Fibroblast of gingiva (primary cell): ENCODE measurements around the gene WBP2.
A peak's percentile ranks its signal among the peaks of the same experiment; 100 is the strongest.
"Not testable (repeated sequence)": the region's sequence is repeated elsewhere in the genome, so short reads cannot be mapped to it uniquely, and the experiment has no call there.

ENCODE experiments used
- DNase-seq: peaks from one replicate; pipeline ENCODE4 v3.0.0-alpha.2; 2011; ENCODE audit warnings: low read depth

The WBP2 gene

DNA sequence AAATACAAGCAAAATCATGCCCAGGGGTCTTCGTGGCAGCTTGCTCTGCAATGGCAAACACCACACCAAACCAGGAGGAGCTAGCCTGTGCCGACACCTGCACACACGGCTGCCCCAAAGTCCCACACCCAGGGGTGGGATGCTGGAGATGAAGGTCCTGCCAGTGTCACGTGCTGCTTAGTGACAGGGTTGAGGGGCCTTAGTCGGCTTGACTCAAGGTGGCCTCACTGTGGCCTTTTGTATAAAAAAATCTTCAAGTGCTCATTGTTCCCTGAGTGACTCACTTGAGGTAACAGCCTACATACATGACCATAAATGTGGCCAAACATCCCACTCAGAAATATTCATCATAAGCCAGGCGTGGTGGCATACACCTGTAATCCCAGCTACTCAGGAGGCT, 34.3 kb upstream of the WBP2 start:
- DNase-seq, result no peak

DNA sequence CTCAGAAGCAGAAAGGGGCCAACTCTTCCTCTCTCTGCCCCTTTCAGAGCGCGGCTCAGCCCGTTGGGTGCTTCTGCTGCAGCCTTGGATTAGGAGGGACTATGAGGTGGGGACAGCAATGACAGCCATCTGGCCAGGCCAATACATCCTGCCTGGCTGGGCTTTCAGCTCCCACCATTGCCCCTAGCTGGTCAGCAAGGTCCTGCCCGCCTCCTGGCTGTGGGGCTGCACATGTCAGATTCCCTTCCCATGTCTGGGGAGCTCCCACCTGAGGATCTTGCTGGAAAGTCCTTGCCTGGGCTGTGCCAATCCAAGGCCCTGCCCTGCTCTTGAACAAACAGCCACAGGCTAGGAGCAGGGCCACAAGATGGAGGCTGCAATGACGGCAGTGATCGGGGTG, 33.3 kb upstream of the WBP2 start:
- no peak for DNase-seq

DNA sequence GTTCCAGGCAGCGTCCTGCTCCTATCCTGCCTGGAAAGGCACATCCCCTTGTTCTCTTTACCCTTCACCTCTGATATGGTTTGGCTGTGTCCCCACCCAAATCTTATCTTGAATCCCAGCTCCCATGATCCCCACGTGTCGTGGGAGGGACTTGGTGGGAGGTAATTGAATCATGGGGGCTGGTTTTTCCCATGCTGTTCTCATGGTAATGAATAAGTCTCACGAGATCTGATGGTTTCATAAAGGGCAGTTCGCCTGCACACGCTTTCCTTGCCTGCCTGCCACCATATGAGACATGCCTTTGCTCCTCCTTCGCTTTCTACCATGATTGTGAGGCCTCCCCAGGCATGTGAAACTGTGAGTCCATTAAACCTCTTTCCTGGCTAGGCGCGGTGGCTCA, 30.7 kb upstream of the WBP2 start:
- not testable (repeated sequence) for DNase-seq

DNA sequence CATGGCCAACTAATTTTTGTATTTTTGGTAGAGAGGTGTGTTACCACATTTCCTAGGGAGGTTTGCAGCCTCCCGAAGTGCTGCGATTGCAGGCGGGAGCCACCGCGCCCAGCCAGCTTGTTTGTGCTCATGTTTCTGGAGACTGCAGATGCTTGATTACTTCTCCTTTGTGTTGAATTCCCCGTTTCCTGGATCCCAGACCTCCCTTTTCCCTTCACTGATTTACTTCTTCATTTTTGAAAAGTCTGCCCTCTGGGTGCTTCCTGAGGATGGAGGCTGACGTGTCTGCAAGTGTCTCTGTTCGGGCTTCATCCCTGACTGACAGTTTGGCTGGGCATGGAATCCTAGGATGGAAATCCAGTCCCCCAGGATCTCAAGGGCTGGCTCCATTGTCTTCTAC, 30.3 kb upstream of the WBP2 start:
- no peak for DNase-seq

DNA sequence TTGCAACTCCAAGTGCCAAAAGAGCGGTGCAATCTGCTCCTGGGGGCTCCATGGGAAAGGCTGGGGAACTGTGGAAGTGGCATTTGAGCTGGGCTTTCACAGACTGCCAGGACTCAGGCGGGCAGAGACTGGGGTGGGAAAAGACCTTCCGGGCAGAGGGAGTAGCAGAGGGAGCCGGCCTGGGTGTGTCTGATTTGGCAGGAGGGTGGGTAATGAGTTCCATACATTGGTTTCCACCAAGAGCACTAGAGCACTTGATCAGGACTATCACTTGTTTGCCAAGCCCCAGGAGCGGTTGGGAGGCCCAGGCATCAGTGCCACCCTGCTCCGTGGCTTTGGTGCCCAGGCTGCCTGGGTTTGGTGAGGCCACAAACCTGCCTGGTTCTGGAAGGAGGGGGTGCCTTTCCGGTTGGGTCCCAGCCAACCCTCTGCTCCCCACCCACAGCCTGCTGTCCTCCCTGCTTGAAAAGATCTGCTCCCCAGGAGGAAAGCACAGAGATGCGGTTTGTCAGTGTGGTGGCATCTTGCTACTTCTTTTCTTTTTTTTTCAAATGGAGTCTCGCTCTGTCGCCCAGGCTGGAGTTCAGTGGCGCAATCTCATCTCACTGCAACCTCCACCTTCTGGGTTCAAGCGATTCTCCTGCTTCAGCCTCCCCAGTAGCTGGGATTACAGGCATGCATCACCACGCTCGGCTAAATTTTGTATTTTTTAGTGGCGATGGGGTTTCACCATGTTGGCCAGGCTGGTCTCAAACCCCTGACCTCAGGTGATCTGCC, 26.7 kb upstream of the WBP2 start:
- DNase-seq, result no peak

DNA sequence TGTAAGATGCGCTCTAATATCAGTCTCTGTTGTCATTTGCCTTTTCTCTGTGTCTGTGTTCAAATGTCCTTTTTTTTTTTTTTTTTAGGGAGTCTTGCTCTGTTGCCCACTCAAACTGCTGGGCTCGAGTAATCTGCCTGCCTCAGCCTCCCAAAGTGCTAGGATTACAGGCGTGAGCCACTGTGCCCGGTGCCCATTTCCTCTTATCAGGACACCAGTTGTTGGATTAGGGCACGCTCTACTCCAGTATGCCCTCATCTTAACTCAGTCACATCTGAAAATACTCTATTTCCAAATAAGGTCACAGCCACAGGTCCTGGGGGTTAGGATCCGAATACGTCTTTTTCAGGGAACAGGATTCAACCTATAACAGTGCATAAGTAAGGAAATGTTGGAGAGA, 25.1 kb upstream of the WBP2 start:
- no peak for DNase-seq

DNA sequence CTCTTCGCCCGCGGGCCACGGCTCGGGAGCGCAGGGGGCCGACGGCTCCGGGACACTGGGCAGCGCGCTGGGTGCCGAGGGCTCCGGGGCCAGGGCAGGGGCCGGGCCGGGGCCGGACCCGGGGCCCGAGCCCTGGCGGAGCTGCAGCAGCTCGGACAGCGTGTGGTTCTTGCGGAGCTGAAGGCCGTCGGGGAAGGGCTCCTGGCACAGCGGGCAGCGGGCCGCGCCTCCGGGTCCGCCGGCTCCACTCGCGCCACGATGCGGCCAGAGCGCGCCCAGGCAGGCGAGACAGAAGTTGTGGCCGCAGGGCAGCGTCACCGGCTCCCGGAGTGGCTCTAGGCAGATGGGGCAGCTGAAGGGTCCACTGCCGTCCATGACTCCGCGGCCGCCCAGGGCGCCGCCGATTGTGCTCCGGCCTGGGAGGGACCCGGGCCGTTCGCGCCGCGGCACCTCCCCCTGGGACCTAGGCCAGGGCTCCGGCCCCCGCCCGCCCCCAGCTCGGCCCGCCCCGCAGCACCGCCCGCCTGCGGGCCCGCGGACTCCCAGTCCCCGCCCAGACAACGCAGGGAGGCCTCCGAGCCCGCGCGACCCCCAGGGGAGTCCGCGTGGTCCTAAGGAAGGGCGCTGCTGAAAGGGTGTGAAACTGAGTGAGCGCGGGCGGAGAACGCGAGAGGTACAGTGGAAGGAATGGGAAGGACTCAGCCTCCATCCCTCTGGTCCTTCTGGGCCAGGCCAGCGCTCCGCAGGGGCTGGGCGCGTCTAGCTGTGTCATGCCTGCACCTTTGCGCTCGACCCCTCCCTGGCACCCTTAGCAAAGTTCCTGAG, 23.3 kb upstream of the WBP2 start, which contains the start of gene TRIM47:
Gene TRIM47, minus strand, starts transcription at position 408 of the 825 bp plus-strand sequence. Its CDS starts 33 bp downstream, at position 375.
- DNase-seq, result peak; percentile 74

DNA sequence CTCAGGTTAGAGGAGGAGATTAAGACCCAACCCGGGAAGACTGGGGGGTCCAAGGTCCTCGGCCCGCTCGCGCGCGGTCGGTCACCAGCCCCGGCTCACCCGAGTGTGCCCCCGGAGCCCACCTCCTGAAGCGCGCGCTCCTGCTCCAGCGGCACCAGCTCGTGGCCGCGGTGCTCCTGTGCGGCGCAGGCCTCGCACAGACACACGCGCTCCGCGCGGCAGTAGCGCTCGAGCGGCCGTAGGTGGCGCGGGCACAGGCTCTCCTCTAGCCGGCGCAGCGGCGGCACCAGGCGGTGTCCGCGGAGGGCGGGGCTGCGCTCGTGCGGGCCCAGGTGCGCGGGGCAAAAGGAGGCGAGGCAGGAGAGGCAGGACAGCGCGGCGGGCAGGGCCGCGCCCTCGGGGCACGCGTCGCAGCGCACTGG, 22.6 kb upstream of the WBP2 start:
- DNase-seq, result peak; percentile 60

DNA sequence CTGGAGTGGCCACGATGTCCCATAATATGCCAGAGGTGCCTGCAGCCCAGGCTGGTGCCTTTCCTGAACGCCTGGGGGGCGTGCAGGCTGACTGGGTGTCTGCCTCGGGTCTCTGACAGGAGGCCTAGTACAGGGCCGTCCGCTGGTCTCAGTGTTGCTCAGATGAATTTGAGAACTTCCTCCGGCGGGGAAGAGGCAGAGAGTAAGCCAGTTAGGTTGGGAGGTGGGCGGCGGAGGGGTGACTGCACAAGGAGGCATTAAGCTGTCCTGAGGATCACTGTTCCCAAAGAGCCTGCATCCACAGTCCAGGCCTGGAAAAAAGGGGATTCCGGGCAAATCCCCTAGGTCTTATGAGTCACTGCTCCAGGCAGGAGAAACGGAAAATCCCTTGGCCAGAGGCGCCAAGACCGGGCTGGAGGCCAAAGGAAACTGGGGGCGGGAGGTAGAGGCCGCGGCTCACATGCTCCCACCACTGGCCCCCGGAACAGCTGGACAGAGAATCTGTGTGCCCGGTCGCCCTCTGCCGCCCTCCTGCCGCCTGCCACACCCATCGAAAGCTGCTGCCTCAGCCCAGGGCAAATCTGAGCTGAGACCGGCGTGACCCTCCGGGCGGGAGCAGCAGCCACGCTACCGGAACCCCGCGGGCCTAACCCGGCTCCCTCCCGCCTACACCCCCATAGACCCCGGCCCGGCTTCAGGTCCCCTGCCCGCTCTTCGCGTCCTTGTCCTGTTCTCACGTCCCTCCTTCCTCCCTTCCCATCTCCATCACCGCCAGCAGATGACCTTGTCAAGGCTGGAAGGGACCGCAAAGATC, 22.0 kb upstream of the WBP2 start:
- peak; percentile 97 for DNase-seq

DNA sequence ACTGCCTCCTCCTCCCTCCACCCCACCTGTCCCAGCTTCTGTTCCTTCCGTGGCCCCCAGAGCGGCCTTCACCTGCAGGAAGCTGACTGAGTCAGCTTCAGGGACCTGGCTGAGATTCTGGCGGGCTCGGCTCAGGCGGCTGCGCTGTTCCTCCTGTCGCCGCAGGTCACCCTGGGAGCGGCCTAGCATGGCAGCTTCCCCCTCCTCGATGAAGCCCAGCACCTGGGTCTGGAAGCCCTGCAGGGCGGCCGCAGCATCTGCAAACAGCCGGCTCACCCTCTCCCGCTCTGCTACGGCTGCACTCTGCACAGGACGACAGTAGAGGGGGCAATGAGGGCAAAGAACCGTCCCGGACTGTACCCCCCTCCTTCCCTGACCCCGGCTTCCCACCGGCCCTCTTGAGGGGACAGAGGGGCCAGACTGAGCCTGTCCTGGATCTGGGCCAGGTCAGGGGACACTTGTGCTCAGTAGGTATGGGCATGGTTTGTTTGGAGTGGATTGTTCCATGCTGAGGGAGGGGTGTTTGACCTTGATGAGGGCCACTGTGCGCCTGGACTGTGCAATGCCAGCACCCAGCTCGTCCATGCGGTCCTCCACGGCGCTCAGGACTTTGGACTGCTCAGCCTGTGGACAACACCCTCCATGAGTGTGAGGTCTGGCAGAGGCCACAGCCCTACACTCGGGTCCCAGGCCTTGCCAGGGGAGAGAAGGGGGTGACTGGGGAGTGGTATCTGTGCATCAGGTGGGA, 21.2 kb upstream of the WBP2 start:
- DNase-seq, result no peak

DNA sequence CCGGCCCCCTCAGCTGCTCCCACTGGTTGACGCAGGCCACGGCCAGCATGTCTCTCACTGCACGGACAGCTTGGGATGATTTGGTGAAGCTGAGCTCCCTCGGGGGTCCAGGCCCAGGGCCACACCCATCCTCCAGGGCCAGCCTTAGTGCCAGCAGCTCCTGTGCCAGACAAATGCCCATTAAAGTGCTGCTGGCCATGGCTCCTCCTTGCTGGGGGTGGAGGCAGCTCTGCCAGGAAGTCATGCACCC, 20.7 kb upstream of the WBP2 start:
- peak; percentile 67 for DNase-seq

DNA sequence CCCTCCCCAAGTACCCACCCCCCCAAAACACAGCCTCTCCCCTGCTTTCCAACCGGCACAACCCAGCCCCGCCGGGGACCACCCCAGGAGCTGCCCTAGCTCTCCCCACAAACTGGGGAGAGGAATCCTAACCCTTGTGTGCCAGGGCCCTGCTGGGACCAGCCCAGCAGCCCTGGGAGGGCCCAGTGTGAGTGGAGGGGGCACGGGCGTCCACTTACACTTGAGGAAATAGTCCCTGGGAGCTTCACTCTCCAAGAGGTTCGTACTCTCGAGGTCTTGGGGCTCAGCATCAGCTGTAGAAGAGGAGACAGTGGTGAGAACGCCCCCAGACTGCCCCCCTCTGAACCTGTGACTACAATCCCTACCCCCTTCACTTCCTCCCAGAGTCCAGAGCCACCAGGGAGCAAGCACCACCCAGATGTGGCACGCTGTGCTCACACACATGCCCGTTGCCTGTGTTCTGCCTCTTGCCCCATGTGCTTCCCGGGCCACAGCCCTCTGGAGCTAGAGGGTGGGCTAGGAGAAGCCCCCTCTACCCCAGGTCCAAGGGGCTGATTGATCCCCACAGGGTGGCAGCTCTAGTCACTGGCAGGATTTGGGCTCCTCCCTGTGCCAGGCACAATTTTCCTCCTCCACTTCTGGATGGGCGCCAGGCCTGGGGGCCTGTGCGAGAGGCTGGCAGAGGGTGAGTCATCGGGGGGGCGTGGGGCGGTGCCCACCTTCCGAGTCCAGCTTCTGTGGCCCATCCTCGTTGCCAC, 20.2 kb upstream of the WBP2 start:
- DNase-seq, result no peak

DNA sequence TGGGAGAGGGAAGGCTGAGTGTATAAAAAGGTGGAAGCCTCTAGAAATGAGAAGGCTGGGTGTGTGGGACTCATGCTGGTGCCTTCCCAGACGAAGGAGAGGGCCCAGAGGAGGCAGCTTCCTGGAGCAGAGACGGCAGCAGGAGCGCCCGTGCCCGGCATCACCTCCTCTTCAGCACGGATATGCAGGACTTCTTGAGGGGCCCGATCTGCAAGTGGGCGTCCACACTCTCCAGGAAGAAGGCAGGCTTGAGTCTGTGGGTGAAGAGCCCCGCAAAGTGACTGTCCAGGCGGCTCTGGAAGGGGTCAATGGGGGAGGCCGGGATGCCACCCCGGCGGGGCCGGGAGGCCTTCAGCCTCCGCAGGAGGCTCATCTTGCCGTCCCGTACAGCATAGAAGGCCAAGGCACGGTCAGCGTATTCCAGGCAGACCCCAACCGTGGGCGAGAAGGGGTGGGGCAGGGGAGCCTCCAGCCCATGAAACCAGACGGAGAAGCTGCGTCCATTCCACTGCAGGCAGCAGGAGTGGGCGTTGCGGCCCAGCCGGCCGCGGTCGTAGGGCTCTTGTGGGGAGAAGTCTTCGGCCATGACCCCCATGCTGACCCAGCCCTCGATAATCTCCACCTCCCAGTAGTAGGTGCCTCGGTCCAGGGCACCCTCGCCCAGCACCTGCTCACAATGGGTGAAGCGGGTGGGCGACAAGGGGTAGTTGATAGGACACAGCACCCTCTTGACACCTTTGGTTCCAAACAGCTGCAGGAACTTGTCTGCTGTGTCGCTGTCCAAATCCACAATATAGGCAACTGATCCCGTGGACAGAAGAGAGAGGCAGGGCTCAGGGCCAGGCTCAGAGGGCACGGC, 19.4 kb upstream of the WBP2 start:
- no peak for DNase-seq

DNA sequence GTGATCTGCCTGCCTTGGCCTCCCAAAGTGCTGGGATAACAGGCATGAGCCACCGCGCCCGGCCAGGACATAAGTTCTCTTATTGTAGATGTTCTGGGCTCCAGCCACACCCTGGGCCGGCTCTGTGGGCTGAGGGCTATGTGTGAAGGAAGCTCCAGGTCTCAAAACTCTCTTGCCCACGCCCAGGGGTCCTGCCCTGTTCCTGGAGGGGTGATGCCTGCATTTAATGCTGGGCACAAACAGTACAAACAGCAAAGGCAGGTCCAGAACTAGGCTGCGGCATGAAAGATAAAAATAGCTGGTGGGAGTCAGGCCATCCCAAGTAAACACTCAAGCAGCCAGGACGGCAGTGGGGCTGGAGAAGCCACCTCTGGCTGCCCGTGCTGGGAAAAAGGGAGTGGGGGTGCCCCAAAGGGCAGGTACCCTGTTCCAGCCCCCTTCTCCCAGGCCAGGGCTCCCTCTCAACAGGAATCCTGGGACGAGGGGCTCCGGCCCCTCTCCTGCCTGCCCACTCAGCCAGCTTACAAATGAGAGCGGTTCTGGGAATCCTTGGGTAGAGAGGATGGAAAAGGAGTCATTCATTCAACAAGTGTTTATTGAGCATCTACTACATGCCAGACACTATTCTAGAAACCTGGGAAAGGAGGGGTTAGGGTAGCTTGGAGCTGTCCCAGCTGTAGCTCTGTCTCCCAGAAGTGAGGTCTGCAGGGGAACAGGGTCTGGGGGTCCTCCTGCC, 18.6 kb upstream of the WBP2 start:
- no peak for DNase-seq

DNA sequence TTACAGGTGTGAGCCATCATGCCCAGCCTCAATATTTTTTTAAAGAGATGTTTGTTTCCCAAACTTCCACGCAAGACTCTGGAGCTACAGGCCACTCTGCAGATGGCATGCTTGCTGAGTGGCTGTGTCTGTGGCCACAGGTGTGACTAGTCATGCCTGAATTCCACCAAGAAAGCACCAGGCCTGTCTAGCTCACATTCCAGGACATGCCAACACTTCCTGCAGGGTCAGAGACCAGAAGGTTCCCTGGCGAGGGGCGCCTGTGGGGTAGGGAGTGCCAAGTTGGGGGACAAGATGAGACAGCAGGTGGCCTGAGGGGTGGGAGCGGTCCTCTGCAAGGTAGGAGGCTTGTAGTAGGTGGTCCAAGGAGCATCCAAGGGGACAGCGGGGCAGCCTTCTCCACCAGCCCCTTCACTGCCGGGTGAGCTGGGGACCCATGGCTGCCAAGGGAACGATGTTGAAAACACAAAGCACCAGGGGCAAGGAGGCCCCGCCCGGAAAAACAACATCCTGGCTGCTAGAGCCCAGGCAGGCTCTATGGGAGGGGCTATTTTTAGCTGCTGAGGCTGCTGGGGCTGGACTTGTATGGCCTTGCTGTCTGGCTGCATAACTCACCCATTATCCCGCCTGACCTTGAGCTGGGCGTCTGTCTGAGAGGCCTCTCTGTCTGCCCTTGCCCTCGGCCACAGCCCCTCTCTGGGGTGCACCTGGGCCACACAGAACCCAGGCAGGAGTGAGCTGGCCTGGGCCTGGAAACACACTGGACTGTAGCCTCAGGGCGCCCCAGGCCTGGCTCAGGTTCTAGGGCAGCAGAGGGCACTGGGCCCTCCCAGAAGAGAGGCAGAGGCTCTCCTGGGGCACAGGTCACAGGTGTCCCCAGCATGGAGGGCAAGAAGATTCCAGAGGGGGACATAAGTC, 17.6 kb upstream of the WBP2 start:
- peak; percentile 84 for DNase-seq

DNA sequence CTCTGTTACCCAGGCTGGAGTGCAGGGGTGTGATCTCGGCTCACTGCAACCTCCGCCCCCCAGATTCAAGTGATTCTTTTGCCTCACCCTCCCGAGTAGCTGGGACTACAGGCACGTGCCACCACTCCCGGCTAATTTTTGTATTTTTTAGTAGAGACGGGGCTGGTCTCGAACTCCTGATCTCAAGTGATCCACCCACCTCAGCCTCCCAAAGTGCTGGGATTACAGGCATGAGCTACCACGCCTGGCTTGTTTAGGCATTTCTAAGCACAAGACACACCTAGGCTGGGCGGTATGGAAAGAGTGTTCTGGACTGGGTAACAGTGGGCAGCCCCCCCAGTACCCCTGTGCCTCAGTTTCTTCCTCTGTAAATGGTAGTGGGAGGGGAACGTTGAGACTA, 15.1 kb upstream of the WBP2 start:
- not testable (repeated sequence) for DNase-seq

DNA sequence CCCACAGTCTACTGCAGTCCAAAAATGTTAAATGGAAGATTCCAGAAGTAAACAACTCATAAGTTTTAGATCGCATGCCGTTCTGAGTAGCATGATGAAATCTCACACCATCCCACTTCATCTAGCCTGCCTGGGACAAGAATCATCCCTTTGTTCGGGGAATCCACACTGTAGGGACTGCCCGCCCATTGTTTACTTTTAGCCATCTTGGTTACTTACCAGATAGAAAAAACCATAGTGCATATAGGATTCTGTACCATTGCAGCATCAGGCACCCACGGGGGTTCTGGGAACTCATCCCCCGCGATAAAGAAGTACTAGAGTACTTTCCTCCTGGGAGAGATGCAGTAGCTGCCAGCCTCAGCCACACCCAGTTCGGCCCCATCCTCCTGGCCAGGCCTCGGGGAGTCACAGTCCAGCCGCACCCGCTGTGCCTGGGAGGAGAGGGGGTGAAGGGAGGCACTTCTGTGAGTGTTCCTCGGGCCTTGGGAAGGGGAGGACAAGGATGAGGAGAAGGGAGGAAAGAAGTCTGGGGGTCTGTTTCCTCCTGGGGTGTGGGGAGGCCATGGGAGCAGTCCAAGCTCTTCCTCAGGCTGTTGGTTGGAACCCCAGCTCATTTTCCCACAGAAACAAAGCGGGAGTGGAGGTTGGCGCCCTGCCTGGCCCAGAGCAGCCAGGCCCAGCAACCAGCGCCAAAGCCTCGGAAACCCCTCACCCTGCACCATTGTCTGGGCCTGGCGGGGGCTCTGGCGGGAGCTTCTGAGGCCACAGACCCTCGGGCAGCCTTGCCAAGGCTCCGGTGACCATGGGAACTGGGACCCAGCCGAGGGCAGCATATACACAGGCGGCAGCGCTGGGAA, 14.4 kb upstream of the WBP2 start:
- DNase-seq, result peak; percentile 88
